ENCODE measurements around the gene SERPINB1.

The SERPINB1 gene

GRCh38 chr6:2844008-2844407, 2.3 kb upstream of the SERPINB1 start:
- DNase-seq: no peak

- DNase-seq: no peak
Observed at GRCh38 chr6:2843138-2843740, 1.6 kb upstream of the SERPINB1 start.

- DNase-seq: no peak
Observed at GRCh38 chr6:2842139-2842552, 483 bp upstream of the SERPINB1 start.

- DNase-seq: no peak
Observed at GRCh38 chr6:2840749-2841061, 958 bp downstream of the SERPINB1 start.

GRCh38 chr6:2839982-2840748, 1.5 kb downstream of the SERPINB1 start:
- no peak for DNase-seq

GRCh38 chr6:2839195-2839981, 2.3 kb downstream of the SERPINB1 start:
- DNase-seq: no peak

GRCh38 chr6:2838251-2838650, 3.4 kb downstream of the SERPINB1 start:
- no peak for DNase-seq

- DNase-seq: no peak
Observed at GRCh38 chr6:2834262-2834661, 7.4 kb downstream of the SERPINB1 start.

- no peak for DNase-seq
Observed at GRCh38 chr6:2831392-2831791, 10.3 kb downstream of the SERPINB1 start.

- no peak for DNase-seq
Observed at GRCh38 chr6:2830183-2830582, 11.5 kb downstream of the SERPINB1 start.

- no peak for DNase-seq
Observed at GRCh38 chr6:2829253-2829652, 12.4 kb downstream of the SERPINB1 start.

- no peak for DNase-seq
Observed at GRCh38 chr6:2828629-2829028, 13.0 kb downstream of the SERPINB1 start.

- no peak for DNase-seq
Observed at GRCh38 chr6:2827142-2827541, 14.5 kb downstream of the SERPINB1 start.

- no peak for DNase-seq
Observed at GRCh38 chr6:2826131-2826530, 15.5 kb downstream of the SERPINB1 start.

- no peak for DNase-seq
Observed at GRCh38 chr6:2823104-2823850, 18.4 kb downstream of the SERPINB1 start.

GRCh38 chr6:2821554-2821953, 20.1 kb downstream of the SERPINB1 start:
- no peak for DNase-seq

GRCh38 chr6:2820415-2820814, 21.2 kb downstream of the SERPINB1 start:
- DNase-seq: no peak

GRCh38 chr6:2819978-2820377, 21.7 kb downstream of the SERPINB1 start:
- DNase-seq: no peak

GRCh38 chr6:2819115-2819514, 22.5 kb downstream of the SERPINB1 start:
- no peak for DNase-seq

- DNase-seq: no peak
Observed at GRCh38 chr6:2818593-2818992, 23.1 kb downstream of the SERPINB1 start.

- DNase-seq: no peak
Observed at GRCh38 chr6:2817903-2818443, 23.7 kb downstream of the SERPINB1 start.

GRCh38 chr6:2816158-2816557, 25.5 kb downstream of the SERPINB1 start:
- DNase-seq: no peak

GRCh38 chr6:2812695-2813094, 29.0 kb downstream of the SERPINB1 start:
- DNase-seq: no peak

All from midbrain (tissue), 1 donor.